Activated CD8-positive, alpha-beta T cell treated with anti-CD3 and anti-CD28 coated beads for 36 hours (primary cell): ENCODE measurements around the gene RGS14. TPM values are rescaled to one million over a fixed set of nuclear protein-coding genes. Genes with fewer than 3 reads are reported as not detected.

Source experiments
- ATAC-seq: fragments of 200-7000 bp; cut with Tn5 transposase; one replicate; pipeline ENCODE4 v1.10.0; 2021; ENCODE audit warnings: mild to moderate bottlenecking, moderate library complexity
- CTCF ChIA-PET: fragments of 350-600 bp; sonication (Branson Sonifier 250); formaldehyde crosslinking; loops from one replicate; lab custom pipeline; 2021; ENCODE audit warnings: antibody characterized with exemption; lab: Charles Lee
- POLR2A ChIA-PET: fragments of 350-600 bp; sonication (Branson Sonifier 250); formaldehyde crosslinking; loops from one replicate; lab custom pipeline; 2021; ENCODE audit warnings: antibody characterized with exemption; lab: Charles Lee
- DNase-seq: peaks from one replicate; pipeline ENCODE4 v3.0.0-alpha.2; 2020
- H3K27ac Mint-ChIP-seq: one replicate; pipeline ENCODE4 v1.8.0; 2021; ENCODE audit warnings: mild to moderate bottlenecking, mixed read lengths
- H3K27me3 Mint-ChIP-seq: one replicate; pipeline ENCODE4 v1.8.0; 2021; ENCODE audit warnings: mixed read lengths
- H3K36me3 Mint-ChIP-seq: one replicate; pipeline ENCODE4 v1.8.0; 2021; ENCODE audit warnings: low read depth, mixed read lengths
- H3K4me1 Mint-ChIP-seq: one replicate; pipeline ENCODE4 v1.8.0; 2021; ENCODE audit warnings: low read depth, mixed read lengths
- H3K4me3 Mint-ChIP-seq: one replicate; pipeline ENCODE4 v1.8.0; 2021; ENCODE audit warnings: mild to moderate bottlenecking, moderate library complexity, mixed read lengths
- H3K9me3 Mint-ChIP-seq: one replicate; pipeline ENCODE4 v1.8.0; 2021; ENCODE audit warnings: mixed read lengths
- intact Hi-C: fragments of 100-400 bp; cut with micrococcal nuclease; formaldehyde crosslinking; loops from one replicate; pipeline ENCODE4 v1.10.0; 2022
- total RNA-seq, 2 experiments: library from RNA; stranded (reverse); gene quantifications; one replicate each; pipeline ENCODE4 v1.2.3, GENCODE V29; 2021
- TF ChIP-seq, protein P1 (sequence below): fragments of 200-600 bp; IDR thresholded peaks from one replicate; pipeline ENCODE4 v1.8.0; 2022; ENCODE audit warnings: antibody characterized with exemption, mild to moderate bottlenecking

RGS14 gene
- total RNA-seq, 2 experiments from 2014 or later = 50.4 to 52.5 TPM

DNA sequence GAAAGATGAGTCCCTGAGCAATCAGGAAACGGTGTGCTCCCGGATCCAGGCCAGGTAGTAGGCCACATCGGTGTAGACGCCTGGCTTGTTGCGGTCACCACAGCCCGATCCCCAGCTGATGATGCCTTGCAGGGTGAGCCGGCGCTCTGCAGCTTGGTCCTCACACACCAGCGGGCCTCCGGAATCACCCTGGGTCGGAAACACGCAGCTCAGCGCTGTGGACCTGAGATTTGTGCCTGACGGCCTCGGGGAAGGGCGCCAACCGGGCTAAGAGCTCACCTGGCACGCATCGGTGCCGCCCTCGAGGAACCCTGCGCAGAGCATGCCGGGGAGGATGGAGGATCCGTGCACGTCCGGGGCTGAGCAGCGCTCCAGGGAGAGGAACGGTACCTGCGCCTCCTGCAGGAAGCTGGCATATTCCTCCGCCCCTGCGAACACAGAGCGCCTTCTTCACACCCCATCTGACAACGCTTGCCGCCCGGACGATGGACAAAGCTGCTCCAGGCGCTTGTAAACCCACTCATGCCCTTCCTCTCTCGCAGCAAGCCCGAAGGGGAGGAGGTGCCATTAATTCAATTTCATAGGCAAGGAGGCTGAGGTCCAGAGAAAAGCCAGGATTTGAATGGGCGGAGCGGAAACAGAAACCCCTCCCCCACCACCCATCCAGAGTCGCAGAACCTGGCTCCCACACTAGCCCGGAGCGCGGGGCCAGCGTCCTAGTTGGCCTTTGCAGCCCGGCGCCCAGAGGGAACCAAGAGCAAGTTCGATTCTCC, 44.7 kb downstream of the RGS14 start:
- CTCF ChIA-PET = interaction anchor here (0.7 to 10.5 kb wide), 32 partner anchors 11 to 289 kb away, joined by 3 to 415 read pairs (median 12); partner anchors contain the start of genes GRK6, LMAN2, MXD3 and PDLIM7
- POLR2A ChIA-PET = interaction anchor here (0.9 to 7.4 kb wide), 12 partner anchors 13 to 289 kb away, joined by 3 to 140 read pairs (median 8); partner anchors contain the start of genes GRK6 and PRR7
- H3K4me1 Mint-ChIP-seq = peaks cover 26% of the 10 kb centered on the region
- peak; percentile 82 for DNase-seq
- peak overlapping the region; percentile 73 for H3K4me3 Mint-ChIP-seq
- ATAC-seq = peak; percentile 52
- no peaks in the 10 kb centered on the region for H3K9me3 Mint-ChIP-seq
- peaks cover 23% of the 10 kb centered on the region for H3K27me3 Mint-ChIP-seq
- TF ChIP-seq, protein P1, sequence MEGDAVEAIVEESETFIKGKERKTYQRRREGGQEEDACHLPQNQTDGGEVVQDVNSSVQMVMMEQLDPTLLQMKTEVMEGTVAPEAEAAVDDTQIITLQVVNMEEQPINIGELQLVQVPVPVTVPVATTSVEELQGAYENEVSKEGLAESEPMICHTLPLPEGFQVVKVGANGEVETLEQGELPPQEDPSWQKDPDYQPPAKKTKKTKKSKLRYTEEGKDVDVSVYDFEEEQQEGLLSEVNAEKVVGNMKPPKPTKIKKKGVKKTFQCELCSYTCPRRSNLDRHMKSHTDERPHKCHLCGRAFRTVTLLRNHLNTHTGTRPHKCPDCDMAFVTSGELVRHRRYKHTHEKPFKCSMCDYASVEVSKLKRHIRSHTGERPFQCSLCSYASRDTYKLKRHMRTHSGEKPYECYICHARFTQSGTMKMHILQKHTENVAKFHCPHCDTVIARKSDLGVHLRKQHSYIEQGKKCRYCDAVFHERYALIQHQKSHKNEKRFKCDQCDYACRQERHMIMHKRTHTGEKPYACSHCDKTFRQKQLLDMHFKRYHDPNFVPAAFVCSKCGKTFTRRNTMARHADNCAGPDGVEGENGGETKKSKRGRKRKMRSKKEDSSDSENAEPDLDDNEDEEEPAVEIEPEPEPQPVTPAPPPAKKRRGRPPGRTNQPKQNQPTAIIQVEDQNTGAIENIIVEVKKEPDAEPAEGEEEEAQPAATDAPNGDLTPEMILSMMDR = no peak
- H3K36me3 Mint-ChIP-seq = no peaks in the 10 kb centered on the region
- intact Hi-C loops = loop anchor here (2.0 kb wide), 1 partner anchor 52 kb away; no protein-coding TSS in a partner anchor
- H3K27ac Mint-ChIP-seq = no peak overlapping the region

DNA sequence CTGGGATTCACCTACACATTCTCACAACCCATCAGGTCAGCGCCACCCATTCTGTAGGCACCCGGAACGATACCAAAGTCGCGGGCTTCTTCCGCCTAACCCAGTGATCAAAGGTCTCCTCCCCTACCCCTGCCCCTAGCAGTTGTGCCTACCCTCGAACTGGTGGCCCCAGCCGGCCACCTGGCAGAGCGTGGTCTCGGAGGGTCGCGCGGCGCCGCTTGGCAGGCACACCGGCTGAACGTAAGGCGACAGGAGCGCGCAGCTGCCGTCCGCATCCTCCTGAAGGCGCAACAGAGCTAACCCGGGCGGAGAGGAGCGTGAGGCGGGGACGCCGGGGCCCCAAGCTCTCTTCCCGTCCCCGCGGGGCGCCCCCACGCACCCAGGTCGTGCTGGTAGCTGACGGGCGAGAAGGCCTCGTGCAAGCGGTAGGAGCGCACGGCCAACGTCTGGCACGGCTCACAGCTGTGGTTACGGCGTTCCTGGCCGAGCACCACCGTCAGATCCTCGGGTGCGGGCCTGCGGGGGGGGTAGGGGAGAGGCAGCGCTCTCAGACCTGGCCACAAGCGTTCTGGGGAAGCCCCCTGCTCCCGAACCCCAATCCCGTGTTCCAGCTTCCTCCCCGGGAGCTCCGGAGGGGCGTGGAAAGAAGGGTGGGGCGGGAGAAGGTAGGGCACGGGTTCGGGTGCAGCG, 45.5 kb downstream of the RGS14 start:
- H3K36me3 Mint-ChIP-seq = no peaks in the 10 kb centered on the region
- H3K9me3 Mint-ChIP-seq = no peaks in the 10 kb centered on the region
- DNase-seq (peak; percentile 71), ATAC-seq (peak; percentile 35)
- CTCF ChIA-PET = interaction anchor here (0.8 to 10.5 kb wide), 36 partner anchors 8 to 290 kb away, joined by 3 to 415 read pairs (median 10); partner anchors contain the start of genes DDX41, DOK3, GRK6 and LMAN2
- H3K27ac Mint-ChIP-seq = peak overlapping the region; percentile 60
- H3K4me1 Mint-ChIP-seq = peaks cover 26% of the 10 kb centered on the region
- POLR2A ChIA-PET = interaction anchor here (1.0 to 7.4 kb wide), 12 partner anchors 13 to 69 kb away, joined by 3 to 140 read pairs (median 10); partner anchors contain the start of genes GRK6 and PRR7
- intact Hi-C loops = loop anchor here (2.0 kb wide), 1 partner anchor 52 kb away; no protein-coding TSS in a partner anchor
- H3K4me3 Mint-ChIP-seq = peak overlapping the region; percentile 73
- peaks cover 23% of the 10 kb centered on the region for H3K27me3 Mint-ChIP-seq
- TF ChIP-seq, protein P1 = no peak

DNA sequence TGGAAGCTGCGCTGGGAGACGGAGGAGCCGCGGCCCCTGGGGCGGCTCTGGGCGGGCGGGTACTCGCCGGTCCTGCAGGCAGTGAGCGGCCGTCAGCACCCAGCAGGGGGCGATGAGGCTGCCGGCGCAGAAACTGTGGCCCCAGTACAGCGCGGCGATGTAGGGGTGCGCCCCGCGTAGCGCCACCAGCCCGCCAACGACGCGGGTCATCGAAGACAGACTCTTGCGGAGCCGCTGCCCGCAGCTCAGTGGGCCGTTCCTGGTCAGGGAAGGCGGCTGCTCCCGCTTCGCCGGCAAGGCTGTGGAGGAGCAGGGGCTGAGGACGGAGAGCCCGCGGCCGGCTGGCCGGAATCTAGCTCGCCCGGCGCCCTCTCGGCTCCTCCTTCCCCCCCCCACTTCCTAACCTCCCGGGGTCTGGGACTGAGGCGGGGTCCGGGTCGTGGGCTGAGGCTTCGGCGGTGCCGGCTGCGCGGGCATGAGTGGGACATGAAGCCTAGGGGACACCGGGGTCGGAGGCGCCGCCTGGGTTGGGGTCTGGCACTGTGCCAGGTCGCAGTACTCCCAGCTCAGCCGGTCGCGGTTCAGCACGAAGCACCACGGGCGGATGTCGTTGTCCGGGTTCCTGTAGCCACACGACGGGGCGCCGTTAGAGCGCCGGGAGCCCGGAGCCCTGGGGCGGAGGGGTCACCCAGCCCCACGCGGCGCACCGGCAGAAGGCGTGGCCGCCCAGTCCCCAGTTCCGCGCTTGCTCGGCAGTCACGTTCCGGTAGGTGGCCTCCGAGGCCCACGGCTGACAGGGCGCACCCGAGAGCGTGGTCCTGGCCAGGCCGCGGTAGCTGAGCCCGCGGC, 46.3 kb downstream of the RGS14 start:
- CTCF ChIA-PET = interaction anchor here (0.9 to 10.5 kb wide), 36 partner anchors 9 to 291 kb away, joined by 3 to 415 read pairs (median 10); partner anchors contain the start of genes DDX41, DOK3, GRK6 and LMAN2
- DNase-seq = peak; percentile 89
- Mint-ChIP-seq H3K4me1 (peaks cover 26% of the 10 kb centered on the region), H3K9me3 (no peaks in the 10 kb centered on the region), H3K36me3 (no peaks in the 10 kb centered on the region), H3K4me3 (peak overlapping the region; percentile 73), H3K27me3 (peaks cover 23% of the 10 kb centered on the region), H3K27ac (peak overlapping the region; percentile 47)
- POLR2A ChIA-PET = interaction anchor here (0.6 to 7.4 kb wide), 17 partner anchors 12 to 111 kb away, joined by 3 to 140 read pairs (median 5); partner anchors contain the start of genes GRK6, MXD3 and PRR7
- intact Hi-C loops = loop anchor here (2.0 kb wide), 1 partner anchor 51 kb away; no protein-coding TSS in a partner anchor
- TF ChIP-seq, protein P1 = peak; percentile 83
- ATAC-seq = peak; percentile 87

DNA sequence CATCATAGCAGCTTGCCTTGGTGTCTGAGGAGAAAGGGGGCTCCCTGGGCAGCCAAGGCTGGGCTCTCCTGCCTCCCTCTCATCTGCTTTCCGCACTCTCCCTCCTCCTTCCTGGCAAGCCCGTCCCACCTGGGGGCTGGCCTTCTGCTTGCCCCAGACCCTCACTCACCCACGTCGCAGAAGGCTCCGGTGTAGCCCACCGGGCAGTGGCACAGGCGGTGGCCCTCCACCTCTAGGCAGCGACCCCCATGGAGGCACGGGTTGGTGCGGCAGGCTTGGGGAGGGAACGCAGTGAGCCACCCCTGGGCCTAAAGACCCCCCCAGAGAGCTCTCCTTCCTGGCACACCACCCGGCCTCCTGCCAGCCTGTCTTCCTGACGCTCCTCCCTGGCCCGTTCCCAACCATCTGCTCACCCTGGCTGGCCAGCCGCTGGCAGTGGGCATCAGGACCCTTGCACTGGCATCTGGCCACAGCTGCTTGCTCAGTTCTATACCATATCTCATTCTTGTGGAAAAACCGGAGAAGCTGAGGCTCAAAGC, 47.0 kb downstream of the RGS14 start:
- Mint-ChIP-seq H3K36me3 (no peaks in the 10 kb centered on the region), H3K9me3 (no peaks in the 10 kb centered on the region), H3K4me1 (peaks cover 26% of the 10 kb centered on the region), H3K4me3 (peak overlapping the region; percentile 73), H3K27me3 (peaks cover 23% of the 10 kb centered on the region), H3K27ac (peak overlapping the region; percentile 34)
- TF ChIP-seq, protein P1 = no peak
- intact Hi-C loops = no loop called here
- ChIA-PET POLR2A (interaction anchor here (0.6 to 7.4 kb wide), 16 partner anchors 11 to 111 kb away, joined by 3 to 140 read pairs (median 5); partner anchors contain the start of genes GRK6, MXD3 and PRR7), CTCF (interaction anchor here (1.0 to 10.5 kb wide), 29 partner anchors 10 to 291 kb away, joined by 3 to 415 read pairs (median 17); partner anchors contain the start of genes DDX41, DOK3, GRK6 and LMAN2)
- DNase-seq = no peak
- ATAC-seq = no peak
